HEK293 (cell line): ENCODE results near the gene ERN2.

Experiments used
- CTCF ChIA-PET: fragments of 350-600 bp; formaldehyde crosslinking; extraction: SDS; loops from one replicate; lab custom pipeline; 2021; ENCODE audit warnings: antibody characterized with exemption; lab: Yijun Ruan, JAX
- POLR2A ChIA-PET: fragments of 300-600 bp; formaldehyde crosslinking; extraction: SDS; loops from one replicate; lab custom pipeline; 2020; ENCODE audit warnings: antibody characterized with exemption, inconsistent platforms; lab: Yijun Ruan, JAX
- H3K27ac ChIP-seq: fragments of 200-500 bp; sonication (Bioruptor generic); 2 replicates; pipeline ENCODE4 v1.5.1; 2014; ENCODE audit warnings: low read depth, low read length, control low read depth, inconsistent platforms; ENCODE audit errors: extremely low read depth
- H3K36me3 ChIP-seq, 2 experiments: fragments of 200-500 bp in 1 of 2; sonication (Bioruptor generic) in 1 of 2; 1 replicate in 1 of 2; 2 replicates in 1 of 2; pipeline ENCODE4 v1.5.1; 2014 to 2017; ENCODE audit warnings: inconsistent platforms in 2 of 2, low read length in 2 of 2; ENCODE audit not compliant: control insufficient read depth in 2 of 2, insufficient read depth in 1 of 2
- H3K4me1 ChIP-seq: fragments of 200-500 bp; sonication (Bioruptor generic); 2 replicates; pipeline ENCODE4 v1.5.1; 2014; ENCODE audit warnings: mild to moderate bottlenecking, low read length, inconsistent platforms; ENCODE audit not compliant: control insufficient read depth, insufficient read depth
- H3K4me3 ChIP-seq: 2 replicates; pipeline ENCODE4 v1.5.1; 2011; ENCODE audit warnings: low read depth, mild to moderate bottlenecking, control low read depth, low read length, moderate library complexity
- H3K9me3 ChIP-seq: fragments of 200-500 bp; sonication (Bioruptor generic); 2 replicates; pipeline ENCODE4 v1.5.1; 2014; ENCODE audit warnings: low read depth, low read length, inconsistent platforms; ENCODE audit not compliant: control insufficient read depth, insufficient read depth
- GLIS1 ChIP-seq: fragments of 450-650 bp; formaldehyde crosslinking; IDR thresholded peaks from 2 replicates; pipeline ENCODE4 v1.5.1; 2016; ENCODE audit warnings: missing biosample characterization, missing genetic modification characterization
- IKZF3 ChIP-seq: fragments of 450-650 bp; IDR thresholded peaks from 2 replicates; pipeline ENCODE4 v1.5.0; 2018; ENCODE audit warnings: missing biosample characterization, mild to moderate bottlenecking, missing genetic modification characterization, moderate library complexity
- KLF10 ChIP-seq: fragments of 450-650 bp; IDR thresholded peaks from 2 replicates; pipeline ENCODE4 v1.5.1; 2018; ENCODE audit warnings: missing biosample characterization, mild to moderate bottlenecking, missing genetic modification characterization
- KLF8 ChIP-seq: fragments of 450-650 bp; formaldehyde crosslinking; IDR thresholded peaks from 2 replicates; pipeline ENCODE4 v1.5.1; 2016; ENCODE audit warnings: missing biosample characterization, missing genetic modification characterization
- MZF1 ChIP-seq: fragments of 450-650 bp; formaldehyde crosslinking; IDR thresholded peaks from 2 replicates; pipeline ENCODE4 v1.5.1; 2017; ENCODE audit warnings: missing biosample characterization, missing genetic modification characterization, borderline replicate concordance
- YY1 ChIP-seq: fragments of 450-650 bp; formaldehyde crosslinking; IDR thresholded peaks from 2 replicates; pipeline ENCODE4 v1.5.1; 2018; ENCODE audit warnings: missing biosample characterization, missing genetic modification characterization
- ZBTB7A ChIP-seq: fragments of 450-650 bp; formaldehyde crosslinking; IDR thresholded peaks from 2 replicates; pipeline ENCODE4 v1.5.1; 2016; ENCODE audit warnings: low read depth, missing biosample characterization, missing genetic modification characterization
- ZFHX2 ChIP-seq: fragments of 450-650 bp; formaldehyde crosslinking; conservative IDR thresholded peaks from 2 replicates; pipeline ENCODE4 v1.5.1; 2016; ENCODE audit warnings: missing biosample characterization, missing genetic modification characterization
- ZFP3 ChIP-seq: fragments of 450-650 bp; formaldehyde crosslinking; IDR thresholded peaks from 2 replicates; pipeline ENCODE4 v1.5.1; 2016; ENCODE audit warnings: low read depth, missing biosample characterization, missing genetic modification characterization
- ZFP69B ChIP-seq: fragments of 450-650 bp; formaldehyde crosslinking; IDR thresholded peaks from 2 replicates; pipeline ENCODE4 v1.5.1; 2016; ENCODE audit warnings: missing biosample characterization, missing genetic modification characterization
- ZIC2 ChIP-seq: fragments of 450-650 bp; formaldehyde crosslinking; IDR thresholded peaks from 2 replicates; pipeline ENCODE4 v1.5.1; 2016; ENCODE audit warnings: missing biosample characterization, missing genetic modification characterization
- ZNF2 ChIP-seq: fragments of 450-650 bp; formaldehyde crosslinking; IDR thresholded peaks from 2 replicates; pipeline ENCODE4 v1.5.1; 2016; ENCODE audit warnings: missing biosample characterization, missing genetic modification characterization
- ZNF223 ChIP-seq: fragments of 450-650 bp; formaldehyde crosslinking; IDR thresholded peaks from 2 replicates; pipeline ENCODE4 v1.5.1; 2016; ENCODE audit warnings: missing biosample characterization, missing genetic modification characterization
- ZNF311 ChIP-seq: fragments of 450-650 bp; formaldehyde crosslinking; IDR thresholded peaks from 2 replicates; pipeline ENCODE4 v1.5.1; 2017; ENCODE audit warnings: missing biosample characterization, missing genetic modification characterization, borderline replicate concordance
- ZNF529 ChIP-seq: fragments of 450-650 bp; formaldehyde crosslinking; IDR thresholded peaks from 2 replicates; pipeline ENCODE4 v1.5.1; 2017; ENCODE audit warnings: missing genetic modification characterization, missing biosample characterization; ENCODE audit not compliant: insufficient replicate concordance
- ZNF548 ChIP-seq: fragments of 450-650 bp; formaldehyde crosslinking; IDR thresholded peaks from 2 replicates; pipeline ENCODE4 v1.5.1; 2016; ENCODE audit warnings: missing biosample characterization, missing genetic modification characterization
- ZNF558 ChIP-seq: fragments of 450-650 bp; formaldehyde crosslinking; IDR thresholded peaks from 2 replicates; pipeline ENCODE4 v1.5.1; 2016; ENCODE audit warnings: missing biosample characterization, missing genetic modification characterization
- ZNF677 ChIP-seq: fragments of 450-650 bp; IDR thresholded peaks from 2 replicates; pipeline ENCODE4 v1.5.0; 2018; ENCODE audit warnings: missing biosample characterization, mild to moderate bottlenecking, missing genetic modification characterization, moderate library complexity
- TF ChIP-seq, protein P1 (sequence below): fragments of 450-650 bp; formaldehyde crosslinking; IDR thresholded peaks from 2 replicates; pipeline ENCODE4 v1.5.1; 2016; ENCODE audit warnings: missing biosample characterization, missing genetic modification characterization, borderline replicate concordance
- TF ChIP-seq, protein P2 (sequence below): fragments of 450-650 bp; formaldehyde crosslinking; IDR thresholded peaks from 2 replicates; pipeline ENCODE4 v1.5.1; 2017; ENCODE audit warnings: missing biosample characterization, missing genetic modification characterization
- TF ChIP-seq, protein P3 (sequence below): IDR thresholded peaks from 2 replicates; pipeline ENCODE4 v1.6.1; 2011; ENCODE audit warnings: mild to moderate bottlenecking, low read depth, low read length, borderline replicate concordance
- TF ChIP-seq, protein P4 (sequence below): sonication (generic); formaldehyde crosslinking; IDR thresholded peaks from 2 replicates; pipeline ENCODE4 v1.8.1; 2022; ENCODE audit warnings: mild to moderate bottlenecking, moderate library complexity, missing genetic modification reagents

Gene ERN2

DNA sequence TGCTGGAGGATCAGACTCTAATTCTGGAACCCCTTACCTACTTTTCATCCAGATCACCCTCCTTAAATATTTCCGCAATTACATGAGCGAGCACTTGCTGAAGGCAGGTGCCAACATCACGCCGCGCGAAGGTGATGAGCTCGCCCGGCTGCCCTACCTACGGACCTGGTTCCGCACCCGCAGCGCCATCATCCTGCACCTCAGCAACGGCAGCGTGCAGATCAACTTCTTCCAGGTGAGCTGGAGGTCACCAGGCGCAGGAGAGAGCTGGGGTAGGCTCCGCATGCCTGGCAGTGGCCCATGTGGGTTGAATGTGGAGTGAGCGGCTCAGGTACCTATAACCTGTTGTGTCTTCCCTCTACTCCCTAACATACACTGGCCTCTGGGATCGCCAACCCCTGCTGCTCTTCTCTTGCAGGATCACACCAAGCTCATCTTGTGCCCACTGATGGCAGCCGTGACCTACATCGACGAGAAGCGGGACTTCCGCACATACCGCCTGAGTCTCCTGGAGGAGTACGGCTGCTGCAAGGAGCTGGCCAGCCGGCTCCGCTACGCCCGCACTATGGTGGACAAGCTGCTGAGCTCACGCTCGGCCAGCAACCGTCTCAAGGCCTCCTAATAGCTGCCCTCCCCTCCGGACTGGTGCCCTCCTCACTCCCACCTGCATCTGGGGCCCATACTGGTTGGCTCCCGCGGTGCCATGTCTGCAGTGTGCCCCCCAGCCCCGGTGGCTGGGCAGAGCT, 23.4 kb downstream of the ERN2 start (continued):
- TF ChIP-seq, protein P1, sequence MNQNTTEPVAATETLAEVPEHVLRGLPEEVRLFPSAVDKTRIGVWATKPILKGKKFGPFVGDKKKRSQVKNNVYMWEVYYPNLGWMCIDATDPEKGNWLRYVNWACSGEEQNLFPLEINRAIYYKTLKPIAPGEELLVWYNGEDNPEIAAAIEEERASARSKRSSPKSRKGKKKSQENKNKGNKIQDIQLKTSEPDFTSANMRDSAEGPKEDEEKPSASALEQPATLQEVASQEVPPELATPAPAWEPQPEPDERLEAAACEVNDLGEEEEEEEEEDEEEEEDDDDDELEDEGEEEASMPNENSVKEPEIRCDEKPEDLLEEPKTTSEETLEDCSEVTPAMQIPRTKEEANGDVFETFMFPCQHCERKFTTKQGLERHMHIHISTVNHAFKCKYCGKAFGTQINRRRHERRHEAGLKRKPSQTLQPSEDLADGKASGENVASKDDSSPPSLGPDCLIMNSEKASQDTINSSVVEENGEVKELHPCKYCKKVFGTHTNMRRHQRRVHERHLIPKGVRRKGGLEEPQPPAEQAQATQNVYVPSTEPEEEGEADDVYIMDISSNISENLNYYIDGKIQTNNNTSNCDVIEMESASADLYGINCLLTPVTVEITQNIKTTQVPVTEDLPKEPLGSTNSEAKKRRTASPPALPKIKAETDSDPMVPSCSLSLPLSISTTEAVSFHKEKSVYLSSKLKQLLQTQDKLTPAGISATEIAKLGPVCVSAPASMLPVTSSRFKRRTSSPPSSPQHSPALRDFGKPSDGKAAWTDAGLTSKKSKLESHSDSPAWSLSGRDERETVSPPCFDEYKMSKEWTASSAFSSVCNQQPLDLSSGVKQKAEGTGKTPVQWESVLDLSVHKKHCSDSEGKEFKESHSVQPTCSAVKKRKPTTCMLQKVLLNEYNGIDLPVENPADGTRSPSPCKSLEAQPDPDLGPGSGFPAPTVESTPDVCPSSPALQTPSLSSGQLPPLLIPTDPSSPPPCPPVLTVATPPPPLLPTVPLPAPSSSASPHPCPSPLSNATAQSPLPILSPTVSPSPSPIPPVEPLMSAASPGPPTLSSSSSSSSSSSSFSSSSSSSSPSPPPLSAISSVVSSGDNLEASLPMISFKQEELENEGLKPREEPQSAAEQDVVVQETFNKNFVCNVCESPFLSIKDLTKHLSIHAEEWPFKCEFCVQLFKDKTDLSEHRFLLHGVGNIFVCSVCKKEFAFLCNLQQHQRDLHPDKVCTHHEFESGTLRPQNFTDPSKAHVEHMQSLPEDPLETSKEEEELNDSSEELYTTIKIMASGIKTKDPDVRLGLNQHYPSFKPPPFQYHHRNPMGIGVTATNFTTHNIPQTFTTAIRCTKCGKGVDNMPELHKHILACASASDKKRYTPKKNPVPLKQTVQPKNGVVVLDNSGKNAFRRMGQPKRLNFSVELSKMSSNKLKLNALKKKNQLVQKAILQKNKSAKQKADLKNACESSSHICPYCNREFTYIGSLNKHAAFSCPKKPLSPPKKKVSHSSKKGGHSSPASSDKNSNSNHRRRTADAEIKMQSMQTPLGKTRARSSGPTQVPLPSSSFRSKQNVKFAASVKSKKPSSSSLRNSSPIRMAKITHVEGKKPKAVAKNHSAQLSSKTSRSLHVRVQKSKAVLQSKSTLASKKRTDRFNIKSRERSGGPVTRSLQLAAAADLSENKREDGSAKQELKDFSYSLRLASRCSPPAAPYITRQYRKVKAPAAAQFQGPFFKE (tag by site-specific recombination): no peak
- no peak for TF ChIP-seq ZNF311 (tag by site-specific recombination)
- TF ChIP-seq KLF10 (tag by site-specific recombination): no peak
- TF ChIP-seq ZNF677 (tag by site-specific recombination): no peak

DNA sequence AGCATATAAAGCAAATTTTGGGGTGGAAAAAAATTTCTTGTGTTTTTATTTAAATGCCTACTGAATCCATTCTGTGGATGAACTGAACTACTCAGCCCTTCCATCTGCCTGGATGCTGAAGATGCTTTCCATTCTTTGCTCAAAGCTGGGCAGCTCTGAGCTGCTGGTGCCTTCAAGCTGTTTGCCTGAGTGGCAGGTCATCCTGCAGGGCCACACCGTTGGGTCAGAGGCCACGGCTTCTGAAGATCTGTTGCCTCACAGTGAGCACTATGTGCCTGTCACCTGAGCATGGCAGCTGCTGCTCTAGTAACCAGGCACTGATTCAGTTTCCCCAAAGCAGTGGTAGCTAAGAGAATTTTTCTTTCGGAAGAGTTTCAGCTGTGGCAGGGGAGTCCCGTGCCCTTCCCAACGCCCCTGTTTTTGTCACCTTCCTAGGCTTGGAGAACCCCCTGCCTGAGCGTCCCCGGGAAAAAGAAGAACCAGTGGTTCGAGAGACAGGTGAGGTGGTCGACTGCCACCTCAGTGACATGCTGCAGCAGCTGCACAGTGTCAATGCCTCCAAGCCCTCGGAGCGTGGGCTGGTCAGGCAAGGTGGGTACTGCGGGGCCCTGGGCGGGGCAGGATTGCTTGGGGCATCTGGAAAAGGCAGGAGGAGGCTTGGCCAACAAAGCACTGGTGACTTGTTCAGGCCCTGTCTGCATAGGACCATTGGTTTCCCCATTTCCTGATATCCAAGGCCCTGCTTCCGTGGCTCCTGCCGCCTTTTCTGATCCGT, 25.8 kb downstream of the ERN2 start:
- Histone ChIP-seq H3K36me3 (peaks cover 59 to 93% of the 10 kb centered on the region in 2 experiments), H3K4me3 (no peak overlapping the region), H3K4me1 (no peaks in the 10 kb centered on the region), H3K9me3 (no peaks in the 10 kb centered on the region), H3K27ac (no peak overlapping the region)
- no peak for TF ChIP-seq GLIS1 (tag by site-specific recombination)
- ChIA-PET POLR2A (no interaction called here), CTCF (interaction anchor here (0.7 kb wide), 1 partner anchor 813 kb away, joined by 3 read pairs; no protein-coding TSS in a partner anchor)

DNA sequence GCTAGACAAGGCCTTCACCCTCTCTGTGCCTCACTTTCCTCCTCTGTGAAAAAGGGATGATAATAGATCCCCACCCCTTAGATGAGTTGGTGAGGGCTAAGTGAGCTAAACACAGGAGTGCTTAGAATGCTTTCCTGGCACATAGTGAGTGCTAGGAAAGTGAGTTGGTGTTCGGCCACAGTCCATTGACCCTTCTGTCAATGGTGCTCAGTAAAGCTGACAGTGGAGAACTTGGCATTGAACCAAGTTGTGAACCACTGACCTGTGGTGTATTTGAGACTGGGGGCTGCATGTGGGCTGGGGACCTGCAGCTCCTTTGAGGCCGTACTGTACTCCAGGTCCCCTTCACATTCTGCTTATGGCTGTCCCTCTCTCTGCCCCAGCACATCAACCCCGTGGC, 29.5 kb downstream of the ERN2 start:
- H3K27ac ChIP-seq: no peak overlapping the region
- POLR2A ChIA-PET: interaction anchor here (0.9 kb wide), 1 partner anchor 9 kb away, joined by 4 read pairs; no protein-coding TSS in a partner anchor
- H3K9me3 ChIP-seq: no peaks in the 10 kb centered on the region
- peaks cover 9% of the 10 kb centered on the region for H3K4me1 ChIP-seq
- CTCF ChIA-PET: interaction anchor here (1.8 kb wide), 1 partner anchor 51 kb away, joined by 6 read pairs; no protein-coding TSS in a partner anchor
- H3K4me3 ChIP-seq: no peak overlapping the region
- TF ChIP-seq YY1 (tag by site-specific recombination): no peak
- TF ChIP-seq, protein P2, sequence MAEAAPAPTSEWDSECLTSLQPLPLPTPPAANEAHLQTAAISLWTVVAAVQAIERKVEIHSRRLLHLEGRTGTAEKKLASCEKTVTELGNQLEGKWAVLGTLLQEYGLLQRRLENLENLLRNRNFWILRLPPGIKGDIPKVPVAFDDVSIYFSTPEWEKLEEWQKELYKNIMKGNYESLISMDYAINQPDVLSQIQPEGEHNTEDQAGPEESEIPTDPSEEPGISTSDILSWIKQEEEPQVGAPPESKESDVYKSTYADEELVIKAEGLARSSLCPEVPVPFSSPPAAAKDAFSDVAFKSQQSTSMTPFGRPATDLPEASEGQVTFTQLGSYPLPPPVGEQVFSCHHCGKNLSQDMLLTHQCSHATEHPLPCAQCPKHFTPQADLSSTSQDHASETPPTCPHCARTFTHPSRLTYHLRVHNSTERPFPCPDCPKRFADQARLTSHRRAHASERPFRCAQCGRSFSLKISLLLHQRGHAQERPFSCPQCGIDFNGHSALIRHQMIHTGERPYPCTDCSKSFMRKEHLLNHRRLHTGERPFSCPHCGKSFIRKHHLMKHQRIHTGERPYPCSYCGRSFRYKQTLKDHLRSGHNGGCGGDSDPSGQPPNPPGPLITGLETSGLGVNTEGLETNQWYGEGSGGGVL (tag by site-specific recombination): no peak
- no peak for TF ChIP-seq ZFP69B (tag by site-specific recombination)
- TF ChIP-seq ZNF223 (tag by site-specific recombination): no peak
- TF ChIP-seq ZNF529: no peak
- TF ChIP-seq ZNF548: no peak
- TF ChIP-seq MZF1: no peak
- TF ChIP-seq KLF8 (tag by site-specific recombination): no peak
- TF ChIP-seq, protein P3, sequence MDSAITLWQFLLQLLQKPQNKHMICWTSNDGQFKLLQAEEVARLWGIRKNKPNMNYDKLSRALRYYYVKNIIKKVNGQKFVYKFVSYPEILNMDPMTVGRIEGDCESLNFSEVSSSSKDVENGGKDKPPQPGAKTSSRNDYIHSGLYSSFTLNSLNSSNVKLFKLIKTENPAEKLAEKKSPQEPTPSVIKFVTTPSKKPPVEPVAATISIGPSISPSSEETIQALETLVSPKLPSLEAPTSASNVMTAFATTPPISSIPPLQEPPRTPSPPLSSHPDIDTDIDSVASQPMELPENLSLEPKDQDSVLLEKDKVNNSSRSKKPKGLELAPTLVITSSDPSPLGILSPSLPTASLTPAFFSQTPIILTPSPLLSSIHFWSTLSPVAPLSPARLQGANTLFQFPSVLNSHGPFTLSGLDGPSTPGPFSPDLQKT: no peak
- TF ChIP-seq ZIC2 (tag by site-specific recombination): no peak
- TF ChIP-seq ZNF2 (tag by site-specific recombination): no peak
- no peak for TF ChIP-seq ZFHX2 (tag by site-specific recombination)
- no peak for TF ChIP-seq ZBTB7A
- no peak for TF ChIP-seq IKZF3 (tag by site-specific recombination)
- TF ChIP-seq ZNF558: no peak
- TF ChIP-seq, protein P4, sequence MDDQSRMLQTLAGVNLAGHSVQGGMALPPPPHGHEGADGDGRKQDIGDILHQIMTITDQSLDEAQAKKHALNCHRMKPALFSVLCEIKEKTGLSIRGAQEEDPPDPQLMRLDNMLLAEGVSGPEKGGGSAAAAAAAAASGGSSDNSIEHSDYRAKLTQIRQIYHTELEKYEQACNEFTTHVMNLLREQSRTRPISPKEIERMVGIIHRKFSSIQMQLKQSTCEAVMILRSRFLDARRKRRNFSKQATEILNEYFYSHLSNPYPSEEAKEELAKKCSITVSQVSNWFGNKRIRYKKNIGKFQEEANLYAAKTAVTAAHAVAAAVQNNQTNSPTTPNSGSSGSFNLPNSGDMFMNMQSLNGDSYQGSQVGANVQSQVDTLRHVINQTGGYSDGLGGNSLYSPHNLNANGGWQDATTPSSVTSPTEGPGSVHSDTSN (CRISPR knock-in tag): no peak
- TF ChIP-seq ZFP3 (tag by site-specific recombination): no peak
- TF ChIP-seq, all 188 proteins: peak for 0
- peaks cover 56 to 83% of the 10 kb centered on the region in 2 experiments for H3K36me3 ChIP-seq
